KBM-7 (cell line): Measurements from ENCODE around the gene RPL7A.

Experiments used
- DNase-seq: peaks from one replicate; pipeline ENCODE4 v3.0.0-alpha.2; 2015
- in situ Hi-C: fragments of 300-500 bp; cut with MboI; formaldehyde crosslinking; loops from 2 replicates; pipeline ENCODE4 v1.14.3; 2020; ENCODE audit warnings: low sequenced_read_pairs, low pct_unique_long_range_greater_than_20kb, mixed read lengths

Gene RPL7A

DNA sequence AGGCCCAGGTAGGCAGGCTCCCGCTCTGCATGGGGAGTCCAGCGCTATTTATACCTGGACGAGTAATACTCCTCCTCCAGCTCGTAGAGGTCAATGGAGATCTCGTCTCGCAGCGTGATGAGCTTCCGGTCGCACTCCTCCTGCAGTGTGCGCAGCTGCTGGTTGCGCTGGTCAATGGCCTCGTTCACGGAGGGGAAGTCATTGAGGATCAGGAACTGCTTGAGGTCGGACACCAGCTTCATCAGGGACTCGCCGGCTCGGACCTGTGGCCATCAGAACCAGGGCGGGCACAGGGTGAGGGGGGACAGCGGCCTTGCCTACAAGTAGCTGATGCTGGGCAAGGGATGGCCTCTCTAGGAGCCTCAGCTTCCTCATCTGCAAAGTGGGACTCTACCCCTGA, 3.9 kb upstream of the RPL7A start:
- DNase-seq: no peak
- in situ Hi-C loops: no loop called here

DNA sequence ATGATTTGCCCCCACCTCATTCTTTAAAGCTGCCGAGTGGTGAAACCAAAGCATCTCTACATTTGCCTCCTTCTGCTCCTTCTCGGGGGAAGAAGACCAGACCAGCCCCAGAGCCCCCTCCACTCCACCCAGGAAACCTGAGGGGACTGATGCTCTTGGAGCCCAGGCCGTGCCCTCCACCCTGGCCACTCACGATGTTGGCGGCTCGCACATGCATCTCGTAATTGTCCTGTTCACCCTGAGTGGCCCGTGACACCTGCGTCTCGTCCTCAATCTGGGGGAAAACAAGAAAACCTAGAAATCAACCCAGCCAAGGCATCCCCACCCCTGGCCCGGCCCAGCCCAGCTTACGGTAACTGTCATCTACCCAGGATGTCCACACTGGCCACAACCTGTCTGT, 3.0 kb upstream of the RPL7A start:
- in situ Hi-C loops: no loop called here
- DNase-seq: no peak

DNA sequence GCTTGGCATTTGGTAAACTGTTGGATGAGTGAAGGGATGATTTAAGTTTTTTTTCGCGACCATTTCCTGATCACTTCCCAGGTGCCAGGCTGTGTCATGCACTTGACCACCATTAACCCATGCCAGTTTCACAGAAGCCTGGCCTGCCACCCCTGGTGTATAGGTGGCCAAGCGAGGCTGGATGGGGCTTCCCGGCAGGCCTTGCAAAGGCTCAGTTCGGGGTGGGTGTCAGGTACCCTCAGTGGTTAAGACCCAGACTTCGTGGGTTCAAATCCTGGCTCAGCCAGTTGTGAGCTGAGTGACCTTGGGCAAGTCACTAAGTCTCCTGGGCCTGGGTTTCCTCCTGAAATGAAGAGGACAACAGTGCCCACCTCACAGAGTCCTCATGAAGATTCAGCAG, 2.4 kb upstream of the RPL7A start:
- DNase-seq: no peak
- in situ Hi-C loops: no loop called here

DNA sequence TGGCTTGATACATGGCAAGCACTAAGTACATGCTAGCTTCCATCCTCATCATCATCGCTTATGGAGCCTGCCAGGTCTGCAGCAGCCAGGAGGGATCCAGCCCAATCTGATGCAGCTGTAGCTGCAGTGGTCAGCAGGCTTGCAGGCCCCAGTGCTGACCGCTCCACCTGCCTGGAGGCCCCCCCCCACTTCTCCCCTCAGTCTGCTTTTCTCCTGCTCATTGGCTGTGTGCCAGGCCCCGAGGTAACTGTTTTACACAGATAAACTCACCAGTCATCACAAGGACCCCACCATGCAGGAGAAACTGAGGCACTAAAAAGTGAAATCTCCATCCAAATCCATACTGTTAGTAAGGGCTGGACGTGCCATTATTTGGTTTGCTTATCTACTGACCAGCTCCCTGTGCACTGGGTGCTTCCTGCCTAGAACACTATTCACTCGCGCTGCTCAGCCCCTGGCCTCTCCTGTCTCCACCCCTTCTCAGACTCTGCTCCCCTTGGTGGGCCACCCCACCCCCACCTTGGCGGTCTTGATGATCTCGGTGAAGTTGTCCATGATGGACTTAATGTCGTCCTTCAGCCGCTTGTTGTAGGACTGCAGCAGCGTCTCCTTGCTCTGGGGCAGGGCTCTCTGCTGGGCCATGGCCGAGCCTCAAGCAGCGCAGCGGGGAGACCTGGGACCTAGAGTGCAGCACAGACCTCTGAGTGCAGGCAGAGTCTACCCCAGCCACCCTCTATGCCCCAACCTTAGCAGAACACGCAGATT, 1.8 kb upstream of the RPL7A start:
- DNase-seq: no peak
- in situ Hi-C loops: no loop called here

DNA sequence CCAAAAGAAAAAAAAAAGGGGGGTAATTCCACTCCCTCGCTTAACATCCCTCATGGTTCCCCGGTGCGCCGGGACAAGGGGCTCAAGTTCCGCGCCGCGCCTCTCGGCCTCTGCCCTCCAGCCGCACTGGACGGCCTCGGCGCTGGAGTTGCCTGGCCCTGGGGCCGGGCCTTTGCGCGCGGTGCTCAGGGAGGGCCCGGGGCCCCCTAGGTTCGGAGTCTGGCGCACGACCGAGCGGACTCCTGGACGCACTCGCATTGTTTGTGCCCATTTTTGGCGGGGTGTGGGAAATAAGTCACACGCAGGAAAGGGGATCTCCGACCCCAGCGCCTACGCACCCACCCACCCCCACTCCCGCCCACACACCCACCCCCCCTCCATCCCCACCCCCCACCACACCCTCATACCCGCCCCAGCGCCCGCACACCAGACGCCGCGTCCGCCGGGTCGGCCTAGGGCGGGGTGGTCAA, 468 bp upstream of the RPL7A start:
- in situ Hi-C loops: no loop called here
- DNase-seq: no peak

DNA sequence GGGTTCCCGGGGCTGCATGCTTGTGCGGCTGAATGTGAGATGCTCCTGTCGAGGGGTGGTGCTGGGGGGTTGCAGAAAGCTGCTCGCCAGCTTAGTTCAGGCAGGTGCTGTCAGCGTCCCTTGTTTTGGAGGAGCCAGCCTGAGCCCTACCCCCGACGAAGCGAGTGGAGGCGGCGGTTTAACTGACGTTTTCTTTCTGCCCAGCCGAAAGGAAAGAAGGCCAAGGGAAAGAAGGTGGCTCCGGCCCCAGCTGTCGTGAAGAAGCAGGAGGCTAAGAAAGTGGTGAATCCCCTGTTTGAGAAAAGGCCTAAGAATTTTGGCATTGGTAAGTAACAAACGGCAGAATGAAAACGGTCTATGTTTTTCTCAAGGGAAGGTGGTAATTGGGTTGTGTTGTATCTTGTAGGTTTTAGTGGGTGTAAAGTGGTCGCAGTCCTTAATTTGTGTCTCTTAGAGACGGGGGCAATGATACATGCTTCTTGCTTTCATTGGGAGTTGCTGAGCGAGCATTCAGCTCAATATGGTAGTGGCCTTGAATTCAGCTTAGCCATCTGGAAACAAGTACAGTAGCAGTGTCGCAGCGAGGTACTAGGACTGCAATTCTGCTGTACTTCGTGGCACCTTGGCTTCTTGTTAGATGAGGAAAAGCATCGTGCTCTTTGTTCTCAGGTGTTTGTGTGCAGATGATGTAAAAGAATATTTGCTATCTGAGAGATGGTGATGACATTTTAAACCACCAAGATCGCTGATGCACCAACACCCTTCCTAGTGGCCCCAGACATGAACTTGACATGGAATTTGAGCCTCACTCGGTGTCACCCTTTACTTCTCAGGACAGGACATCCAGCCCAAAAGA, 928 bp downstream of the RPL7A start:
- no peak for DNase-seq
- in situ Hi-C loops: no loop called here

DNA sequence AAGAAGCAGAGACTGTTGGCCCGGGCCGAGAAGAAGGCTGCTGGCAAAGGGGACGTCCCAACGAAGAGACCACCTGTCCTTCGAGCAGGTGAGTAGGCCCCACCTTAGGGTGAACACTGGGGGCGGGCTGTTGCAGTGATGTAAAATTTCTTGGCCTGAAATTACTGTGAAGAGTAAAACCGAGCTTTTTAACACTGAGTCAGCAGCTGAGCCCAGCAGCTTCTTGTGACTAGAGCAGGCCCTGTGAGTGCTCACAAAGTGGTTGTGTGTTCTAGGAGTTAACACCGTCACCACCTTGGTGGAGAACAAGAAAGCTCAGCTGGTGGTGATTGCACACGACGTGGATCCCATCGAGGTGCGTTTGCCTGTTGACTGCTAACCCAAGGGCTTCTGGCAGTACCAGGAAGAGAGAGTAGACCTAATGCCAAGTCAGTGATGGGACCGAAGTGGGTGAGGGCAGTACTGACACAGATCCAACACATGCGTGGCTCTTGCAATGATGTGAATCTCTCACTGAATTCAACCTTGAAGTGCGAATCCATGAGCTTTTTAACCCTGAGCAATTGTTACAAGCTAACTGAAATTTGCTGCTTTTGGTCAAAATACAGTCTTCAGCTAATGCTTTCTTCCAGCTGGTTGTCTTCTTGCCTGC, 2.1 kb downstream of the RPL7A start:
- in situ Hi-C loops: no loop called here
- no peak for DNase-seq

DNA sequence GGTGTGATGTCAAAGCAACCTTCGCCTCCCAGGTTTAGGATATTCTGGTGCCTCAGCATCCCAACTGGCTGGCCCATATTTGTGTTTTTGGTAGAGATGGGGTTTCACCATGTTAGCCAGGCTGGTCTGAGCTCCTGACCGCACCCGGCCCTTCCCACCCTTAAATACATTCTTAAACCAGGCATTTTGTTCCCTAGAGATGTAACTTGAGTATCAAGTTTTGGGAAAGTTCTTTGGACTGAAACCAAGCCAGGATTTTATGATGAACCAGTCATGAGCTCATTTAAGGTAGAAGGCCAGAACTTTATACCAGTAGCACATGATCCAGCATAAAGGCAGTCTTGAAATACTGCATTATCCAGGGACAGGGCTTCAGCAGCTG, 3.5 kb downstream of the RPL7A start:
- DNase-seq: no peak
- in situ Hi-C loops: no loop called here

DNA sequence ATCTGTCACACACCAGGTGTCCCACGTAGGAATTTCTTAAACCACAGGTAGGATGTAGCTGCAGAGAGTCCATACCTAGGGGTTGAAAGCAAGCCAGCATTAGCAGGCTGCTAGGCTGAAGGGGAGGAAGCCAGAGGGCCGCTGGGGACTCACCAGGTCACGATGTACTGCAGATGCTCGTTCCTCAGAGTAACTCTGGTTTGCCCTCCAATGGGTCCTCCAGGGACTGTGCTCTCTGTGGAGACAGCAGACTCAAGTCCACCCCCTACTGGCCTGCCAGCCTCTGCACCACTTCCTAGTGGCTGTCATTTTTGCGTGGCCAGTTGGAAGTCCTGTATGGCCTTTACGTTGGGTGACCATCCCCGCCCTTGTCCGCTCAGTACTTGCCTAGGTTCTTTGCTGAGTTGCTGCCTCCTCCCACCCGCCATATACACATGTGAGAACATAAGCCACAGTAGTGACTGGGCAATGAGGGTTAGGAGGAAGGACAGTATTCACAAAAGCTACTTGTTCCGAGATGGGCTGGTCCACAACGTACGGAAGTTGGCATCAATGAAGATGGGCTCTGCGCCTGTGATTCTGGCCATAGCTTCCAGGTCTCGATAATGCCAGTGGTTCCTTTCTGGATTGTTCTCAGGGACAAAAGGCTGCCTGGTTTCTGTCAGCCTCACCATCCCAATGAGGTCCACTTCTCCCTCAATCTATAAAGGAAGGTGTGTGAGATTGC, 4.1 kb downstream of the RPL7A start:
- in situ Hi-C loops: no loop called here
- DNase-seq: peak; percentile 68

DNA sequence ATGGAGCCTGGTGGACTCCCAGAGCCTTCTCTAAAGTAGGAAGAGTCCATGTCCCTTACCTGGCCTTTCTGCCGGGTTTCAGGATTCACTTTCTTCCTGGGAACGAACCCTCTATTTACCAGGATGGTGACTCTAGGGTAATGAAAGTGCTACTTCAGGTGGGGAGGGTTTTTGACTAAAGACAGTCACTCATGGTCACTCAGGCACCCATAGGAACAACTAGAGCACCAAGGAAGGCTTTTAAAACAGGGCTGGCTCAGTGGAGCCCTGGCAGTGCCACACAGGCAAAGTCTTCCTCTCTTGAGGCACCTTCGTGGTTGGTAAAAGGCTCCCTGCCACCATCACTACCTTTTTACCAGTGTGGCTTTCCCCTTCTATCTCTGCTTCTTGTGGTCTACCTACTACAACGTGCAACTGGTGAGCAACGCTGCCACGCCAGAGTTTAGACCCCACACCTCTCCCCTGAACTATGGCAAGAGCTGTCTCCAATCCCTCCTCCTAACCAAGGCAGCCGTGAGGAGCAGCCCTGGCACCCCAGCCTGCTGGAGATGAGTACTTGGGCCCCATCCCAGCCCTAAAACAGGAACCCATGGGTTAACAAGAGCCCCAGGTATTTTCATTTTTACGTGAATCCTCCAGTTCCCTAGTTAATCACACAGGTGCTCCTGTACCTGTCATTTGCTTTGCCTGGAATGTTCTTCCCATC, 4.8 kb downstream of the RPL7A start:
- no peak for DNase-seq
- in situ Hi-C loops: no loop called here

DNA sequence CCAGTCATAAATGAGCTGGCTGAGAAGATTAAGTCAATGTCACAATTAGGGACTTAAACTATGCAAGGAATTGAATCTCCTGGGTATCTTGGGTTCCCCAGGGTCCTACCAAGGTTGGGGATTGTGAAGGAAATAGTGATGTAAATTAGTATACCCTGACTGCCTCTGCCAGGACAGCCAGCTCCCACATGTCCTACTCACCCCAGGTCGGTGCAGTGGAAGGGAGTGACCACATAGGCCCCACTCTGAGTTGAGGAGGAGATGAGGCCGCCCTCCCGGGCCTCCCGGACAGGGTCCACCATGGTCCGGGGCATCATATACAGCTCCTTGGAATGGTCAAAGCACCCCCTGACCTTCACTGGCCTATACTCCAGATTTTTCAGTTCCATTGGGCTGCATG, 5.5 kb downstream of the RPL7A start:
- in situ Hi-C loops: no loop called here
- DNase-seq: no peak

DNA sequence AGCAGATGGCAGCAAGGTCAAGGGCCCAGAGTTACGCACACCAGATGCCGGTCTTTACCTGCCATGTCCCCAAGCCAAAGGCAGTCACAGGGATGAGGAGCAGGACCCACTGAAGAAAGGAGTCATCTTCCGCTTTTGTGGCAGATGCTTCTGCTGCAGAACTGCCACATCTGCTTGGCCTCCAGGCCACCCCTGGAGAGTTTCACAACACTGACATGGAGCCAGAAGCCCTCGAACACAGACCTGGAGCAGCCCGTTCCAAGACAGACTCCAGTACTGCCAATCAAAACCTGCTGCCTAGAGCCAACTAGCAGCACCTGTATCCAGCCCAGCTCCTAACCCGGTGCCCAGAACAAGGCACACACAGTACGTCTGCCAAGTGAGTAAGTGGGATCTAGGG, 6.7 kb downstream of the RPL7A start:
- no peak for DNase-seq
- in situ Hi-C loops: no loop called here

DNA sequence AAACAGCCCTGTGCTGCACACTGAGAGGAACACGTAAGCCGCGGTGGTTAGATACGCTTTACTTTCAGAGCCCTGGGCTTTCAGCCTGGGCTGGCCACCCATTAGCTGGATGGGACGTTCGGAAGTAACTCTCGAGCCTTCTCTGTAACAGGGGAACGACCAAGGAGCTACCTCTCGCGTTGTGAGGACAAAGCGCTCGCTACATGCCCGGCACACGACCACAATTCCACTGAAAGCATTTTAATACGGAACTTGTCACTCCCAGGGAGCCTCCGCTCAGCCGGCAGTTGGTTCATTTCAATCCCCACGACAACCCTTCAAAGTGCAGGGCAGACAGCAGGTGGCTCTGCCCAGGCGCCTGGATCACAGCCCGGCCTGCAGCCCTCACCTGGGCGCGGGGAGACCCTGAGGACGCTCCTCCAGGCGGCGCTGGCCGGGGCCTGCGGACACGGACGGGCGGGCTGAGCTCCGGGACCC, 7.9 kb downstream of the RPL7A start:
- in situ Hi-C loops: no loop called here
- DNase-seq: no peak

DNA sequence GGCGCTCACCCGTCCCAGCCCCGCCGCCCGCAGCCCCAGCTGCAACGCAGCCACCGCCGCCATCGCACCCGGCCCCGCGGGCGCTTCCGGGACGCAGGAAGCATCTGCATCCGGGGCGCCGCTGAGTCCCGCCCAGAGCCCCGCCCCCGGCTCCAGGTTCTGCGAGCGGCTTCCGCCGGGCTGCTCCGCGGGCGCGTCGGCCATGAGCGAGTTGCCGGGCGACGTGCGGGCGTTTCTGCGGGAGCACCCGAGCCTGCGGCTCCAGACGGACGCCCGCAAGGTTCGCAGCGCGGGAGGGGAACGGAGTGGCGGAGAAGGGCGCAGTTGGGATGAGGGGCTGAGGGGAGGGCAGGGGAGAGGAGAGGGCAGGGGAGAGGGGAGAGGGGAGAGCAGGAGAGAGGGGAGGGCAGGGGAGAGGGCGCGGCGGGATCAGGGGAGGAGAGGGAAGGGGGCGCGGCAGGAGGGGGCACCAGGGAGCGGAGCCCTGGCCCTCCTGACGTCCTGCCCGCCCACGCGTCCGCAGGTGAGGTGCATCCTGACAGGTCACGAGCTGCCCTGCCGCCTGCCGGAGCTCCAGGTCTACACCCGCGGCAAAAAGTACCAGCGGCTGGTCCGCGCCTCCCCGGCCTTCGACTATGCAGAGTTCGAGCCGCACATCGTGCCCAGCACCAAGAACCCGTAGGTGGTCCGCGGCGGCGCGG, 8.5 kb downstream of the RPL7A start, which contains the start of the genes SURF1 and SURF2:
Gene SURF1 (minus strand): TSS at position 97 of the 701 bp plus-strand sequence. CDS start 34 bp downstream, at position 63.
Gene SURF2 (plus strand): TSS at position 160 of the 701 bp plus-strand sequence. CDS start 43 bp downstream, at position 203.
- in situ Hi-C loops: no loop called here
- DNase-seq: peak; percentile 63

DNA sequence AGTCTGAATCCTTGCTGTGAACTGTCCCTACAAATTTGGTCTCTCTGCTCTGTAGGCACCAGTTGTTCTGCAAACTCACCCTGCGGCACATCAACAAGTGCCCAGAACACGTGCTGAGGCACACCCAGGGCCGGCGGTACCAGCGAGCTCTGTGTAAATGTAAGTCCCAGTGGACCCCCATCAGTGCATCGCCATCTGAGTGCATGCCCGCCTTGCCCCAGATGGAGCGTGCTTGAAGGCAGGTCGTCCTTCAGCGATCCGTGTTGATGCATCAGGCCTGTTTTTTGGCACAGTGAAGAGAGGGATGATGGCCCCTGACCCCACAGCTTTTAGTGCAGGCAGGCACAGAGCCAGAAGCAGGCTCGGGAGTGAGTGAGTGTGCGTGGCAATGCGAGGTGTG, 9.6 kb downstream of the RPL7A start:
- DNase-seq: no peak
- in situ Hi-C loops: no loop called here

DNA sequence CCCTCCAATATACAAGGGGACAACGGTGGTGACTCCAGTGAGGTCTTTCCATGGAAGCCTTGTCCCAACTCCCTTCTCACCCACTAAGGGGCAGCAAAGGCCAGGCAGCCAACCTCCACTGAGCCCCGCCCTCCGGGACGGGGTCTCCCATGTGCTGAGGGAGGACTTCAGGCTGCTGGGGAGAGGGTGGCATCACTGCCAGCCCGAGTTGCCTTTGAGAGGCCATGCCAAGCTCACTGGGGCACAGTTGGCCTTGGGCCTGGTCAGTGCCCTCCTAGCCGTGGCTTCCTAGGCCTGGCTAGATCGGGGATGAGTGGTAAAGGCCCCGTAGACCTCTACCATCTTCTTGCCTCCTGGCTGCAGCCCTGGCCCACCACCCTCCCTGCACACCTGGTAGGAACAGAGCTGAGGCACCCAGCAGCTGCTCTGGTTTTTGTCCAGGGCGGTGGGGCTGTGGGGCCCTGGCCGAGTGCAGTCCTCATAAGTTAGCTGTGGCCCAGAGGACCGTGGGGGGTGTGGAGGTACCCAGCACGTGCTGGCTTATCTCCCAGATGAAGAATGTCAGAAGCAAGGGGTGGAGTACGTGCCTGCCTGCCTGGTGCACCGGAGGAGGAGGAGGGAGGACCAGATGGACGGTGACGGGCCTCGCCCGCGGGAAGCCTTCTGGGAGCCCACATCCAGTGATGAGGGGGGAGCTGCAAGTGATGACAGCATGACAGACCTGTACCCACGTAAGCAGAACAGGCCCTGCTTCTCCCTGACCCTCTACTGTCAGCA, 11.6 kb downstream of the RPL7A start:
- no peak for DNase-seq
- in situ Hi-C loops: no loop called here
